ENCODE measurements around the gene LRRK1. TPM values are rescaled to one million over a fixed set of nuclear protein-coding genes. Genes with fewer than 3 reads are reported as not detected.

The LRRK1 gene
- total RNA-seq, 1 donor from 2014 or later = 3.0 TPM

DNA sequence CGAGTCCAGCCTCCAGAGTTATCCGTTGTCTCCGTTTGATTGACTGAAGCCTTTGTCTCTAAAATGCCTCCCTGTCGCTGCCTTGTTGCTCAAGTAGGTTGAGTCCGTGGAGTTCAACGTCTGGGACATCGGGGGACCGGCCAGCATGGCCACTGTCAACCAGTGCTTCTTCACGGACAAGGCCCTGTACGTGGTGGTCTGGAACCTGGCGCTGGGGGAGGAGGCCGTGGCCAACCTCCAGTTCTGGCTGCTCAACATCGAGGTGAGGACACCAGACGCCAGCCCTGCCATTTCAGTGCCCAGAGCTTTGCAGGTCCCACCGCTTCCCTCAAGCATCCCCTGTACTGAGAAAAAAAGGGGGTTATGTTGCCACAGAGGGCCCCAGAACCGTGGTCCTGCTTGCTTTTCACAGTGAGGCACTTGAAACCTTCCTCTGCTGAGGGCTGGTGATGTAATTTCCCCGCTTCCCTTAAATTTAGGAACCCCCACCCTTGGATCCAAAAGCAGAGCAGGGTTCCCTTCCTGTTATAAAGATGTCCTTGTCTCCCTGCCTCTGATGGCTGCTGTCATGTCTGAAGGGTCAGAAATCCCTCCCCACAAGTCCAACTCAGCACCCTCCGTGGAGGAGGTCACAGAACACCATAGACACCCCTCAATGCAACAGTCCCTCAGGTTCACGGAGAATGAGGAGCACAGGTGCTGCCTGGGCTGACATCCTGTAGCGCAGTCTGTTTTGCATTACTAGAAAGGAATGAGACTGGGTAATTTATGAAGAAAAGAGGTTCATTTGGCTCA lies 105.7 kb downstream of the LRRK1 start:
- Histone ChIP-seq H3K27me3 (ENCODE audit: low read depth) (no peaks in the 10 kb centered on the region), H3K36me3 (peaks cover 4% of the 10 kb centered on the region), H3K27ac (replicated peaks) (peak overlapping the region; percentile 79), H3K9me3 (replicated peaks) (no peaks in the 10 kb centered on the region), H3K4me1 (peaks cover 37% of the 10 kb centered on the region), H3K4me3 (no peak overlapping the region)
- TF ChIP-seq, protein P1, sequence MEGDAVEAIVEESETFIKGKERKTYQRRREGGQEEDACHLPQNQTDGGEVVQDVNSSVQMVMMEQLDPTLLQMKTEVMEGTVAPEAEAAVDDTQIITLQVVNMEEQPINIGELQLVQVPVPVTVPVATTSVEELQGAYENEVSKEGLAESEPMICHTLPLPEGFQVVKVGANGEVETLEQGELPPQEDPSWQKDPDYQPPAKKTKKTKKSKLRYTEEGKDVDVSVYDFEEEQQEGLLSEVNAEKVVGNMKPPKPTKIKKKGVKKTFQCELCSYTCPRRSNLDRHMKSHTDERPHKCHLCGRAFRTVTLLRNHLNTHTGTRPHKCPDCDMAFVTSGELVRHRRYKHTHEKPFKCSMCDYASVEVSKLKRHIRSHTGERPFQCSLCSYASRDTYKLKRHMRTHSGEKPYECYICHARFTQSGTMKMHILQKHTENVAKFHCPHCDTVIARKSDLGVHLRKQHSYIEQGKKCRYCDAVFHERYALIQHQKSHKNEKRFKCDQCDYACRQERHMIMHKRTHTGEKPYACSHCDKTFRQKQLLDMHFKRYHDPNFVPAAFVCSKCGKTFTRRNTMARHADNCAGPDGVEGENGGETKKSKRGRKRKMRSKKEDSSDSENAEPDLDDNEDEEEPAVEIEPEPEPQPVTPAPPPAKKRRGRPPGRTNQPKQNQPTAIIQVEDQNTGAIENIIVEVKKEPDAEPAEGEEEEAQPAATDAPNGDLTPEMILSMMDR (IDR thresholded peaks at IDR 0.05; ENCODE audit: borderline replicate concordance) = no peak
- intact Hi-C loops (cut with micrococcal nuclease) = no loop called here
- no peak for DNase-seq

DNA sequence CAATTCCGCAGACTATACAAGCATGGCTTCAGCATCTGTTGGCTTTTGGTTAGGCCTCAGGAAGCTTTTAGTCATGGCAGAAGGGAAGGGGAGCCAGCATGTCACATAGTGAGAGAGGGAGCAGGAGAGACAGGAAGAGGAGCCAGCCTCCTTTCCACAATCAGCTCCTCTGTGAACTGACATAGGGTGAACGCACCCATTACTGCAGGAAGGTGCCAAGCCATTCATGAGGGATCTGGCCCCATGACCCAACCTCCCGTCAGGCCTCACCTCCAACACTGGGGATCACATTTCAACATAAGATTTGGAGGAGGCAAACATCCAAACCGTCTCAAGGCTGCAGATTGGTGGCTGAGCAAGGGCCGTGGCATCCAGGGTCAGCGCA lies 106.3 kb downstream of the LRRK1 start:
- TF ChIP-seq, protein P1 (IDR thresholded peaks at IDR 0.05; ENCODE audit: borderline replicate concordance) = no peak
- Histone ChIP-seq H3K4me1 (peaks cover 37% of the 10 kb centered on the region), H3K27ac (replicated peaks) (no peak overlapping the region), H3K9me3 (replicated peaks) (no peaks in the 10 kb centered on the region), H3K4me3 (no peak overlapping the region), H3K36me3 (peaks cover 4% of the 10 kb centered on the region), H3K27me3 (ENCODE audit: low read depth) (no peaks in the 10 kb centered on the region)
- intact Hi-C loops (cut with micrococcal nuclease) = no loop called here
- DNase-seq = no peak

DNA sequence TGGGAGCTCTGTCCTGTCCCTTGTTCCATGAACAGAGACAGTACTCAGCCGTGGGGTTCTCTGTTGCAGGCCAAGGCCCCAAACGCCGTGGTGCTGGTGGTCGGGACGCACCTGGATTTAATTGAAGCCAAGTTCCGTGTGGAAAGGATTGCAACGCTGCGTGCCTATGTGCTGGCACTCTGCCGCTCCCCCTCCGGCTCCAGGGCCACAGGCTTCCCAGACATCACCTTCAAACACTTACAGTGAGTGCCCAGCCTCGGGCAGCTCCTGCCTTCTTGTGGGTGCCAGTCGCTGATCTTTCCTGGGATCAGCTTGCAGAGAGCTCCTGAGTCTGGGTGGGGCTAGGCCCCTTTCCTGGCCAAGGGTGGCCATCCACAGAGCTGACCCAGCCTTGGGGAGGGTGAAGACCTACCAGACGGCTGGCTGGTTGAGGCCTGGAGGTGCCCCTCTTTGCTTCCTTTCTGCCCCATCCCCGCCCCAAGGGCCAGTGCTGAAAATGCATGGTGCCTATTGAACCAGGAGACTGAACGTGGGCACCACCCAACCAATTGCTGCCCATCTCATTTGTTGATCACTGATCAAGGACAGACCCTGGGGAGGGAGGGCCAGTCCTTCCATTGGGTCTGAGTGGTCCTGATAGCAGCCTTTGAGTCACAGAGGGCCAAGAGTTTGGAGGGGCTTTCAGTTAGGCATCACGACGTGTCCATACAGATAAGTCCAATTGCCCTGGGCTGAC lies 106.9 kb downstream of the LRRK1 start:
- H3K36me3 ChIP-seq = peaks cover 4% of the 10 kb centered on the region
- no peak for DNase-seq
- intact Hi-C loops (cut with micrococcal nuclease) = no loop called here

DNA sequence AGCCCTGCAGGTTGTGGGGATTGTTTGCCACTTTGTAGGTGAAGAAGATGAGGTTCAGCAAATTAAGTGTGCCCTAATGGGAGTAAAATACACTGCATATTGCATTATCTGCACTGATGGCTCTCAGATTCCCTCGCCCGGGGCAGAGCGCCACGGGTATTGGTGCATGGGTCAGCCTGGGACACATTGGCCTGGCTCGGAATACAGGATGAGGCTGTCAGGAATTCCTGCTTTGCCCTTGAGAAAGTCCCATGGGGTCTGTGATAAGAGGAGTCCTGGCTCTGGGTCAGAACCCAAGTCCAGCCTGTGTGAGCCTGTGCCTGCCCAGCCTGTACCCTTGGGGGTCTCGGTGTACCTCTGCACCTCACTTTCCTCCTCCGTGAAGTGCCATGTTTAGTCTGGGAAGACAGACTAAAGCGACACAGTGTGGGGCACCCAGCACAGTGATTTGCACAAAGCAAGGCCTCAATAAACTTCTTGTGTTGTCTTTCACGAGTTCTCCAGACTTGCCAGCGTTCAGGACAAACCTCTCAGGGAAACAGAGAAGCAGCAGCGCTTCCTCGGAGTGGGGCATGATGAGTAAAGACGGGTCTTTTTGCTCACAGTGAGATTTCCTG lies 107.6 kb downstream of the LRRK1 start:
- Histone ChIP-seq H3K27me3 (ENCODE audit: low read depth) (no peaks in the 10 kb centered on the region), H3K27ac (replicated peaks) (no peak overlapping the region), H3K4me1 (peaks cover 37% of the 10 kb centered on the region), H3K9me3 (replicated peaks) (no peaks in the 10 kb centered on the region), H3K36me3 (peaks cover 4% of the 10 kb centered on the region), H3K4me3 (no peak overlapping the region)
- TF ChIP-seq, protein P1 (IDR thresholded peaks at IDR 0.05; ENCODE audit: borderline replicate concordance) = no peak
- intact Hi-C loops (cut with micrococcal nuclease) = no loop called here
- no peak for DNase-seq

More for the DNA sequence above, 106.9 kb downstream of the LRRK1 start:
- H3K27ac ChIP-seq (replicated peaks) = no peak overlapping the region
- no peaks in the 10 kb centered on the region for H3K27me3 ChIP-seq (ENCODE audit: low read depth)
- H3K9me3 ChIP-seq (replicated peaks) = no peaks in the 10 kb centered on the region
- H3K4me3 ChIP-seq = no peak overlapping the region
- TF ChIP-seq, protein P1 (IDR thresholded peaks at IDR 0.05; ENCODE audit: borderline replicate concordance) = no peak
- peaks cover 37% of the 10 kb centered on the region for H3K4me1 ChIP-seq

DNA sequence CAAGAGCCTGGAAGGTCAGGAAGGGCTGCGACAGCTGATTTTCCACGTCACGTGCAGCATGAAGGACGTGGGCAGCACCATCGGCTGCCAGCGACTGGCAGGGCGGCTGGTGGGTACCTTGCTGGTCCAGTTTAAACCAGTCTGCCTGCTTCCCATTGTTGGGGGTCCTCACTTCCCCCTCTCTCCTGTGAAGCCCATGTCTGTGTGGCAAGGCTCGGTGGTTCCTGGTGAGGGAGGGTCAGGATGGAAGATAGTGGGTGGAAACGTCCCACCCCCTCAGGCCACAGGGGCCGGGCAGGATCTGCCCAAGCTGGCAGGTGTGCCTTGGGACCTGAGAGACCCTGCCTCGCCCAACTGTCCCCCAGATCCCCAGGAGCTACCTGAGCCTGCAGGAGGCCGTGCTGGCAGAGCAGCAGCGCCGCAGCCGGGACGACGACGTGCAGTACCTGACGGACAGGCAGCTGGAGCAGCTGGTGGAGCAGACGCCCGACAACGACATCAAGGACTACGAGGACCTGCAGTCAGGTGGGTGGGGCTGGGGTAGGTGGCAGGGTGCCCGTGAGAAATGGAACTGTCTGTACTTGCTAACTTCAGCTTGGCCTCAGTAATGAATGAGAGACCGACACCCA lies 108.2 kb downstream of the LRRK1 start:
- no peak overlapping the region for H3K27ac ChIP-seq (replicated peaks)
- H3K27me3 ChIP-seq (ENCODE audit: low read depth) = no peaks in the 10 kb centered on the region
- peaks cover 35% of the 10 kb centered on the region for H3K4me1 ChIP-seq
- H3K36me3 ChIP-seq = peaks cover 4% of the 10 kb centered on the region
- H3K9me3 ChIP-seq (replicated peaks) = no peaks in the 10 kb centered on the region
- no peak for DNase-seq
- TF ChIP-seq, protein P1 (IDR thresholded peaks at IDR 0.05; ENCODE audit: borderline replicate concordance) = no peak
- no peak overlapping the region for H3K4me3 ChIP-seq
- intact Hi-C loops (cut with micrococcal nuclease) = no loop called here
